B cell (primary cell): ENCODE measurements around the gene ARFGAP3. TPM values are rescaled to one million over a fixed set of nuclear protein-coding genes. Genes with fewer than 3 reads are reported as not detected.

Experiments used
- ATAC-seq: fragments of 200-7000 bp; cut with Tn5 transposase; one replicate; pipeline ENCODE4 v1.10.0; 2021; ENCODE audit warnings: low read depth, mild to moderate bottlenecking, moderate number of reproducible peaks, moderate library complexity
- CTCF ChIA-PET: fragments of 350-600 bp; sonication (Branson Sonifier 250); formaldehyde crosslinking; loops from one replicate; lab custom pipeline; 2021; ENCODE audit warnings: antibody characterized with exemption, inconsistent platforms; lab: Charles Lee
- POLR2A ChIA-PET: fragments of 350-600 bp; sonication (Branson Sonifier 250); formaldehyde crosslinking; loops from one replicate; lab custom pipeline; 2021; ENCODE audit warnings: antibody characterized with exemption; lab: Charles Lee
- DNase-seq: peaks from one replicate; pipeline ENCODE4 v3.0.0; 2013
- H2AFZ ChIP-seq: 2 replicates; pipeline ENCODE4 v1.6.1; 2012; ENCODE audit warnings: mild to moderate bottlenecking, low read depth, low read length; ENCODE audit not compliant: insufficient read depth, poor library complexity, severe bottlenecking
- H3K27ac ChIP-seq, 2 donors: 1 replicate in 1 of 2; 2 replicates in 1 of 2; pipeline ENCODE4 v1.5.1; 2012 to 2013; ENCODE audit warnings: low read length in 2 of 2, mild to moderate bottlenecking in 2 of 2, moderate library complexity in 1 of 2
- H3K27me3 ChIP-seq, 4 experiments: fragments of 200-600 bp in 1 of 4; sonication (generic) in 1 of 4; replicated peaks in 1 of 4; 1 replicate in 2 of 4; 2 replicates in 2 of 4; pipeline versions ENCODE4 v1.6.1 to v1.7.0; 2013 to 2016; ENCODE audit warnings: low read length in 3 of 4, mild to moderate bottlenecking in 2 of 4, mixed read lengths in 1 of 4, moderate library complexity in 1 of 4; ENCODE audit not compliant: insufficient read depth in 4 of 4, control insufficient read depth in 3 of 4; ENCODE audit errors: control extremely low read depth in 1 of 4
- H3K36me3 ChIP-seq, 2 experiments: replicated peaks in 1 of 2; 1 replicate in 1 of 2; 2 replicates in 1 of 2; pipeline versions ENCODE4 v1.6.1 to v1.7.1; 2013; ENCODE audit warnings: low read length in 1 of 2; ENCODE audit not compliant: insufficient read depth in 2 of 2, control insufficient read depth in 1 of 2; ENCODE audit errors: control extremely low read depth in 1 of 2, extremely low read depth in 1 of 2
- H3K4me1 ChIP-seq, 2 donors: fragments of 200-600 bp in 1 of 2; sonication (generic) in 1 of 2; 1 replicate in 1 of 2; 2 replicates in 1 of 2; pipeline versions ENCODE4 v1.5.1 to v1.6.1; 2013 to 2017; ENCODE audit warnings: low read length in 2 of 2; ENCODE audit not compliant: control insufficient read depth in 2 of 2, insufficient read depth in 2 of 2
- H3K4me2 ChIP-seq: replicated peaks from 2 replicates; pipeline ENCODE3; 2012; ENCODE audit warnings: mild to moderate bottlenecking, low read depth, low read length; ENCODE audit not compliant: poor library complexity, severe bottlenecking
- H3K4me3 ChIP-seq, 5 experiments: fragments of 200-600 bp in 1 of 5; sonication (generic) in 1 of 5; 1 replicate in 3 of 5; 2 replicates in 2 of 5; pipeline versions ENCODE4 v1.5.1 to v1.7.0; 2011 to 2016; ENCODE audit warnings: low read length in 4 of 5, mild to moderate bottlenecking in 4 of 5, low read depth in 2 of 5, control low read depth in 1 of 5, moderate library complexity in 1 of 5; ENCODE audit not compliant: insufficient read depth in 1 of 5; ENCODE audit errors: control extremely low read depth in 1 of 5, extremely low read depth in 1 of 5
- H3K79me2 ChIP-seq: fragments of 200-600 bp; sonication (generic); one replicate; pipeline ENCODE4 v1.6.0; 2016; ENCODE audit warnings: low read length; ENCODE audit not compliant: control insufficient read depth, insufficient read depth
- H3K9ac ChIP-seq: fragments of 200-600 bp; sonication (generic); 2 replicates; pipeline ENCODE4 v1.6.1; 2017; ENCODE audit warnings: mild to moderate bottlenecking, low read length, moderate library complexity
- H3K9me3 ChIP-seq, 3 donors: one replicate each; pipeline versions ENCODE4 v1.6.1 to v1.7.1; 2013; ENCODE audit warnings: low read length in 2 of 3; ENCODE audit not compliant: control insufficient read depth in 2 of 3, insufficient read depth in 1 of 3; ENCODE audit errors: control extremely low read depth in 1 of 3
- H4K20me1 ChIP-seq: 2 replicates; pipeline ENCODE4 v1.6.0; 2012; ENCODE audit warnings: mild to moderate bottlenecking, low read length; ENCODE audit not compliant: insufficient read depth, control insufficient read depth, poor library complexity, severe bottlenecking
- H3K27ac Mint-ChIP-seq: one replicate; pipeline ENCODE4 v1.8.0; 2021; ENCODE audit warnings: mixed read lengths
- H3K27me3 Mint-ChIP-seq: one replicate; pipeline ENCODE4 v1.8.0; 2021; ENCODE audit warnings: mixed read lengths
- H3K4me1 Mint-ChIP-seq: one replicate; pipeline ENCODE4 v1.8.0; 2021; ENCODE audit warnings: mixed read lengths
- H3K4me3 Mint-ChIP-seq: one replicate; pipeline ENCODE4 v1.8.0; 2021; ENCODE audit warnings: mixed read lengths
- H3K9me3 Mint-ChIP-seq: one replicate; pipeline ENCODE4 v1.8.0; 2022; ENCODE audit warnings: mixed read lengths; ENCODE audit not compliant: insufficient read depth
- EZH2 ChIP-seq: IDR thresholded peaks from 2 replicates; pipeline ENCODE4 v1.6.1; 2012; ENCODE audit warnings: borderline replicate concordance, low read depth, mild to moderate bottlenecking, moderate library complexity, low read length; ENCODE audit not compliant: insufficient read depth, poor library complexity, severe bottlenecking
- WGBS: methylation state at CpG from one replicate; pipeline ENCODE4 v1.1.5; 2013; ENCODE audit warnings: missing lambda C conversion rate; ENCODE audit not compliant: insufficient coverage; 5-methylcytosine and 5-hydroxymethylcytosine counted together
- intact Hi-C: fragments of 100-400 bp; cut with micrococcal nuclease; formaldehyde crosslinking; loops from one replicate; pipeline ENCODE4 v1.10.0; 2022
- polyA plus RNA-seq: library from polyadenylated mRNA; depleted of rRNA; stranded (reverse); fragments of >200 nt; gene quantifications from 2 replicates; pipeline ENCODE4 v1.2.3, GENCODE V29; 2012
- total RNA-seq, 2 donors: library from RNA; stranded (reverse); fragments of 120-200 nt in 1 of 2; gene quantifications; 1 replicate in 1 of 2; 2 replicates in 1 of 2; pipeline versions ENCODE4 v1.2.3 to v1.2.4, GENCODE V29; 2013 to 2022
- TF ChIP-seq, protein P1 (sequence below): fragments of 200-600 bp; IDR thresholded peaks from one replicate; pipeline ENCODE4 v1.8.0; 2022; ENCODE audit warnings: antibody characterized with exemption, mild to moderate bottlenecking

The ARFGAP3 gene
- total and polyA plus RNA-seq, 2 donors (not counting 1 experiment from before 2014, with no cell fraction given) = 10.7 to 33.2 TPM

DNA sequence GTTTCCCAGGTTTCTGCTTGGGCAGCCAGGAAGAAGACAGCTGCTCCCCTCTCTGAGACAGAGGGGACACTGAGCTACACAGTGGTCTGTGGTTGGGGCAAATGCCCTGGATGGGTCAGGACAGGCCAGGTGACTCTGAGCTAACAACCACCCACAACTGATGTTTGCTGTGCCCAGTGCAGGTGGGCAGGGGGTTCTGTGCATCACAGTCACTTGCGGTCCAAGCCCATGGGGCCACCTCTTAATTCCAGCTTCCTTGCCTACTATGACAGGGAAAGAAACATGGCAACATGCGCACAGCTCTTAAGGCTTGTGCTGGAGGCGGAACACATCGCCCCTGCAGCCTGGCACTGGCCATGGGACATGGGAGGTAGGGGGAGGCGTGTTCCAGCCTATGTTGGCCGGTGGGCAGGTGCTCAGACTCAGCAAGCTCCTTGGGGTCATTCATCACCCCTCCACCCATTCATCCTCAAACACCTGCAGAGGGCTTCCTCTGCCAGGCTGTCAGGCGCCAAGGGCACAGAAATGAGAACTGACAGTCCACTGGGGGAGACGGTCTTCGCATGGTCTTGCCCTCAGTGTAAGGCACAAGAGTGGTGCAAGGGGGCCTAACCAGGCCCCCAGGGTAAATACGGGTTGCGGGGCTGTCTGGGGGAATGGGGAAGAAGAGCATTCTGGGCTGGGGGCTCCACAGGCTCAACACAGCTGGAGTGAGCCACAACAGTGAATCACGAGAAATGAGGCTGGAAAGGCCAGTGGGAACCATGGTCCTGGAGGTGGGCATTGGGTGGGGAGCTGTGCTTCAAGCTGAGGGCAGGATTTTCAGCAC lies 55.6 kb downstream of the ARFGAP3 start:
- H4K20me1 ChIP-seq = no peaks in the 10 kb centered on the region
- no peak overlapping the region for H3K27ac ChIP-seq
- Mint-ChIP-seq H3K27me3 (no peaks in the 10 kb centered on the region), H3K9me3 (no peaks in the 10 kb centered on the region), H3K4me1 (no peaks in the 10 kb centered on the region), H3K27ac (no peak overlapping the region), H3K4me3 (no peak overlapping the region)
- H3K4me2 ChIP-seq = no peak overlapping the region
- H3K4me1 ChIP-seq = no peaks in the 10 kb centered on the region
- H3K9ac ChIP-seq = no peak overlapping the region
- TF ChIP-seq, protein P1, sequence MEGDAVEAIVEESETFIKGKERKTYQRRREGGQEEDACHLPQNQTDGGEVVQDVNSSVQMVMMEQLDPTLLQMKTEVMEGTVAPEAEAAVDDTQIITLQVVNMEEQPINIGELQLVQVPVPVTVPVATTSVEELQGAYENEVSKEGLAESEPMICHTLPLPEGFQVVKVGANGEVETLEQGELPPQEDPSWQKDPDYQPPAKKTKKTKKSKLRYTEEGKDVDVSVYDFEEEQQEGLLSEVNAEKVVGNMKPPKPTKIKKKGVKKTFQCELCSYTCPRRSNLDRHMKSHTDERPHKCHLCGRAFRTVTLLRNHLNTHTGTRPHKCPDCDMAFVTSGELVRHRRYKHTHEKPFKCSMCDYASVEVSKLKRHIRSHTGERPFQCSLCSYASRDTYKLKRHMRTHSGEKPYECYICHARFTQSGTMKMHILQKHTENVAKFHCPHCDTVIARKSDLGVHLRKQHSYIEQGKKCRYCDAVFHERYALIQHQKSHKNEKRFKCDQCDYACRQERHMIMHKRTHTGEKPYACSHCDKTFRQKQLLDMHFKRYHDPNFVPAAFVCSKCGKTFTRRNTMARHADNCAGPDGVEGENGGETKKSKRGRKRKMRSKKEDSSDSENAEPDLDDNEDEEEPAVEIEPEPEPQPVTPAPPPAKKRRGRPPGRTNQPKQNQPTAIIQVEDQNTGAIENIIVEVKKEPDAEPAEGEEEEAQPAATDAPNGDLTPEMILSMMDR = no peak
- no peak for TF ChIP-seq EZH2
- CTCF ChIA-PET = no interaction called here
- 96% methylated on average over 6 of the region's 12 CpGs for WGBS
- no peak overlapping the region for H2AFZ ChIP-seq
- H3K27me3 ChIP-seq = no peaks in the 10 kb centered on the region
- H3K4me3 ChIP-seq = no peak overlapping the region
- DNase-seq (no peak), ATAC-seq (no peak)
- no peaks in the 10 kb centered on the region for H3K79me2 ChIP-seq
- POLR2A ChIA-PET = no interaction called here
- H3K9me3 ChIP-seq = no peaks in the 10 kb centered on the region
- intact Hi-C loops = no loop called here
- peaks cover 0 to 18% of the 10 kb centered on the region in 2 experiments for H3K36me3 ChIP-seq

DNA sequence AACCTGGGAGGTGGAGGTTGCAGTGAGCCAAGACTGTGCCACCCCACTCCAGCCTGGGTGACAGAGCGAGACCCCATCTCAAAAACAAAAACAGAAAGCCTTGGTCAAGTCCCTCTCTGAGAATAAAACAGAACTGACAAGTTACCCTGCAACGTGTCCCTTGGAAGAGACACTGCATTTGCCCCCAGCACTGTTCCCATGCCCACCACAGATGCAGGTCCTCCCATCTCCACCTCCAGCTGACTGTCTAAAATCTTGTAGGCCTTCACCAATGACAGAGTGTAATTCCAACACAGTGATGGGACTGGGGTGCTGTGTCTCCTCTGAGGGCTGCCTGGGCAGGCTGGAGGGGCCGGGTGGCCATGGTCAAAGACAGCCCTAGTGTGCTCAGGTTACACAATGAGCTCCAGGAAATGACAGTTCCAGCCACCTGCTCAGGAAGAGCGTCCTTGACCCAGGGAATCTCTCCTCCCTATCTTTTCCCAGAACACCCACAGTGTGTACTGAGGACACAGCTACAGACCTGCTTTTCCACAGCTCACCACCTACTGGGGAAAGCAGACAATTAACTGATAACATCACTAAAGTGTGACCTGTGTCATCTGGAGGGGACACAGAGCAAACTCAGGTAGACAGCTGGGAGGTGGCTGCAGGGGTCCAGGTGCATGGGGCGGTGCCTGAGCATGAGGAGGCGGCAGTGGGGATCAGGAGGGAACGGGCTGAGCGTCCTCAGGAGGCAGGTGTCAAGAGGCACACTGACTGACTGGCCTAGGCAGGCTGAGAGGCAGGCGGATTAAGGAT lies 56.4 kb downstream of the ARFGAP3 start:
- DNase-seq = no peak
- Histone ChIP-seq H3K9ac (no peak overlapping the region), H3K9me3 (no peaks in the 10 kb centered on the region), H4K20me1 (no peaks in the 10 kb centered on the region), H3K36me3 (peaks cover 0 to 10% of the 10 kb centered on the region in 2 experiments), H3K27ac (no peak overlapping the region), H3K79me2 (no peaks in the 10 kb centered on the region), H3K4me1 (no peaks in the 10 kb centered on the region), H3K4me3 (no peak overlapping the region), H3K4me2 (no peak overlapping the region), H2AFZ (no peak overlapping the region), H3K27me3 (no peaks in the 10 kb centered on the region)
- Mint-ChIP-seq H3K4me1 (no peaks in the 10 kb centered on the region), H3K4me3 (no peak overlapping the region), H3K27me3 (no peaks in the 10 kb centered on the region), H3K27ac (no peak overlapping the region), H3K9me3 (no peaks in the 10 kb centered on the region)
- ATAC-seq = no peak
- TF ChIP-seq, protein P1 = no peak
- TF ChIP-seq EZH2 = no peak
- POLR2A ChIA-PET = interaction anchor here (0.7 kb wide), 1 partner anchor 62 kb away, joined by 3 read pairs; no protein-coding TSS in a partner anchor
- CTCF ChIA-PET = no interaction called here
- intact Hi-C loops = no loop called here
- WGBS = 99% methylated on average over 9 of the region's 9 CpGs
